ENCODE results near the gene GATA5. TPM values are rescaled to one million over a fixed set of nuclear protein-coding genes. Genes with fewer than 3 reads are reported as not detected.

GATA5 gene
- total and polyA plus RNA-seq, 10 of the 15 experiments (the other 5 are each of a cell fraction or from before 2014, with no cell fraction given), result not detected

DNA sequence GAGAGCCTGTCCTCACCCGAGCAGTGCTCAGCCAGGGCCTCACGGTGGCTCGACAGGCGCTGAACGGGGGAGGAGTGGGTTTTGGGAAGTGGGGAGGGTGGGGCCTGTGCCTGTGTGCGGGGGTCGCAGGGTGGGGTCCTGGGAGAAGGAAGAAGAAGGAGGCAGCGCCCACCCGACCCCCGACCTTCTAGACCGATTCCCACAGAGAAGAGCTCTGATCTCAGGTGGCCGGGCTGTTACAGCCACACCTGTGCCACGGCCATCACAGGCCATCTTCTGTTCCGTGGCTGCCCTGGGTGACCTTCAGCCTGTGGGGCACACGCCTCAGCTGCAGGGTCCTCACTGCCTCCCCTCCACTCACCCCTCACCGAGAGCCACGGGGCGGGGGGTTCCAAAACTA lies 41.4 kb upstream of the GATA5 start:
- Histone ChIP-seq H3K4me2 (ENCODE audit: control insufficient read depth, insufficient read depth) (no peak overlapping the region), H2AFZ (ENCODE audit: control insufficient read depth, low read depth, low read length) (no peak overlapping the region), H3K4me1 (ENCODE audit: control insufficient read depth, insufficient read depth, low read length) (no peaks in the 10 kb centered on the region), H3K9ac (ENCODE audit: control insufficient read depth, insufficient read depth, low read length) (no peak overlapping the region), H3K9me3 (replicated peaks; ENCODE audit: control insufficient read depth, insufficient read depth, low read length) (no peaks in the 10 kb centered on the region), H3K79me2 (ENCODE audit: control insufficient read depth, insufficient read depth, low read length) (no peaks in the 10 kb centered on the region), H3K4me3 (no peak overlapping the region), H3K36me3 (ENCODE audit: control insufficient read depth in 2 of 2, insufficient read depth in 2 of 2, low read length in 1 of 2) (no peaks in the 10 kb centered on the region), H4K20me1 (ENCODE audit: control insufficient read depth, insufficient read depth) (no peaks in the 10 kb centered on the region), H3K27ac (ENCODE audit: control insufficient read depth, insufficient read depth) (no peak overlapping the region), H3K27me3 (replicated peaks in 1 of 2; ENCODE audit: control insufficient read depth in 2 of 2, insufficient read depth in 2 of 2, low read length in 1 of 2) (peaks cover 5 to 13% of the 10 kb centered on the region in 2 experiments; a peak in 2 of 4 replicates)
- intact Hi-C loops (cut with micrococcal nuclease; ENCODE audit: unreplicated experiment) (no loop called here), in situ Hi-C loops (cut with MboI) (no loop called here)
- FAIRE-seq (no peak), ATAC-seq (no peak), DNase-seq (ENCODE audit: low read depth, low spot score) (no peak)
- SMC1A ChIA-PET (ENCODE audit: uncharacterized antibody, unreplicated experiment), result no interaction called here
- RAD21 ChIA-PET (ENCODE audit: unreplicated experiment), result no interaction called here
- TF ChIP-seq, protein P1, sequence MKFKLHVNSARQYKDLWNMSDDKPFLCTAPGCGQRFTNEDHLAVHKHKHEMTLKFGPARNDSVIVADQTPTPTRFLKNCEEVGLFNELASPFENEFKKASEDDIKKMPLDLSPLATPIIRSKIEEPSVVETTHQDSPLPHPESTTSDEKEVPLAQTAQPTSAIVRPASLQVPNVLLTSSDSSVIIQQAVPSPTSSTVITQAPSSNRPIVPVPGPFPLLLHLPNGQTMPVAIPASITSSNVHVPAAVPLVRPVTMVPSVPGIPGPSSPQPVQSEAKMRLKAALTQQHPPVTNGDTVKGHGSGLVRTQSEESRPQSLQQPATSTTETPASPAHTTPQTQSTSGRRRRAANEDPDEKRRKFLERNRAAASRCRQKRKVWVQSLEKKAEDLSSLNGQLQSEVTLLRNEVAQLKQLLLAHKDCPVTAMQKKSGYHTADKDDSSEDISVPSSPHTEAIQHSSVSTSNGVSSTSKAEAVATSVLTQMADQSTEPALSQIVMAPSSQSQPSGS (IDR thresholded peaks at IDR 0.05; ENCODE audit: low read length), result no peak
- TF ChIP-seq BCLAF1 (IDR thresholded peaks at IDR 0.05) (no peak), JUND (IDR thresholded peaks at IDR 0.05; ENCODE audit: low read depth, low read length) (no peak)
- BruUV-seq (replicated peaks), result no TSS peak
- CTCF ChIA-PET, result interaction anchor here (0.6 kb wide), 1 partner anchor 222 kb away, joined by 3 read pairs; no protein-coding TSS in a partner anchor
- 17% methylated on average over 13 of the region's 18 CpGs for WGBS (ENCODE audit: insufficient coverage, insufficient replicate concordance, low lambda C conversion rate, missing lambda C conversion rate)
- POLR2A ChIA-PET, result no interaction called here
